Ovary (tissue), 9 donors: ENCODE results near the gene HOXA5. TPM values are rescaled to one million over a fixed set of nuclear protein-coding genes. Genes with fewer than 3 reads are reported as not detected.

Experiments
- DNase-seq, 5 donors: peaks; one replicate each; pipeline ENCODE4 v3.0.0-alpha.2; 2019 to 2020
- H3K27ac ChIP-seq, 2 donors: fragments of 200-600 bp; one replicate each; pipeline versions ENCODE4 v1.5.1 to v1.8.0; 2019 to 2022
- H3K27me3 ChIP-seq: fragments of 200-600 bp; one replicate; pipeline ENCODE4 v1.8.0; 2022
- H3K36me3 ChIP-seq: fragments of 200-600 bp; sonication (generic); one replicate; pipeline ENCODE4 v1.5.1; 2019
- H3K4me1 ChIP-seq: one replicate; pipeline ENCODE4 v1.8.1; 2013; ENCODE audit warnings: mild to moderate bottlenecking, moderate library complexity; ENCODE audit not compliant: insufficient read depth
- H3K4me3 ChIP-seq: fragments of 200-600 bp; sonication (generic); one replicate; pipeline ENCODE4 v1.5.1; 2017
- H3K9me3 ChIP-seq, 2 donors: fragments of 200-600 bp in 1 of 2; sonication (generic) in 1 of 2; one replicate each; pipeline versions ENCODE4 v1.5.1 to v1.8.1; 2013 to 2019; ENCODE audit warnings: mild to moderate bottlenecking in 1 of 2, moderate library complexity in 1 of 2
- EP300 ChIP-seq: sonication (generic); formaldehyde crosslinking; IDR thresholded peaks from one replicate; pipeline ENCODE4 v1.6.1; 2017; ENCODE audit warnings: antibody characterized with exemption
- POLR2A ChIP-seq: fragments of 450-650 bp; IDR thresholded peaks from one replicate; pipeline ENCODE4 v1.6.1; 2017; ENCODE audit warnings: antibody characterized with exemption, mild to moderate bottlenecking, moderate library complexity
- WGBS, 3 donors: extraction: QIAGEN DNeasy Blood & Tissue Kit in 1 of 3; methylation state at CpG; one replicate each; pipeline versions ENCODE4 v1.1.5 to v1.1.7; 2013 to 2017; 5-methylcytosine and 5-hydroxymethylcytosine counted together
- intact Hi-C, 4 donors: fragments of 100-400 bp; cut with DNase I; formaldehyde crosslinking; loops; one replicate each; pipeline versions ENCODE4 v1.11.0 to v1.15.1; 2022 to 2023
- polyA plus RNA-seq, 2 donors: library from polyadenylated mRNA; stranded (reverse); fragments of 200-250 nt in 1 of 2; fragments of 350-450 nt in 1 of 2; fragmentation: Illumina TruSeq in 1 of 2; extraction: RNeasy Lipid Tissue Mini Kit (QIAGEN cat#74804) in 1 of 2; gene quantifications; one replicate each; pipeline ENCODE4 v1.2.3, GENCODE V29; 2013 to 2014
- total RNA-seq, 7 donors: library from RNA; depleted of rRNA in 2 of 7; stranded (reverse); fragments of >200 nt in 2 of 7; fragmentation: NEBNext Ultra II Directional in 3 of 7; extraction: Animal tissue kit (Norgen Biotek cat#: 25700) in 3 of 7; gene quantifications; one replicate each; pipeline versions ENCODE4 v1.1.0 to v1.2.4, GENCODE V29; 2016 to 2023
- TF ChIP-seq, protein P1 (sequence below), 3 donors: fragments of 450-650 bp in 2 of 3; fragments of 200-600 bp in 1 of 3; IDR thresholded peaks; one replicate each; pipeline versions ENCODE4 v1.5.1 to v1.8.0; 2016 to 2022; ENCODE audit warnings: antibody characterized with exemption in 3 of 3, mild to moderate bottlenecking in 1 of 3
- donor health status: DM: no; HTN: no; CAD: no; lungs with moderate emphysema.
- donor health status: DM: no; HTN: no; CAD: no.
- donor health status: Bipolar disorder and iron deficiency.
- donor health status: DM: yes; HTN: yes; CAD: no.
- donor health status: DM: no; HTN: no; CAD: no.
- donor health status: DM: yes; HTN: yes; CAD: no.

Gene HOXA5
- total and polyA plus RNA-seq, 9 donors: 0.40 to 29.6 (median 1.8) TPM

DNA sequence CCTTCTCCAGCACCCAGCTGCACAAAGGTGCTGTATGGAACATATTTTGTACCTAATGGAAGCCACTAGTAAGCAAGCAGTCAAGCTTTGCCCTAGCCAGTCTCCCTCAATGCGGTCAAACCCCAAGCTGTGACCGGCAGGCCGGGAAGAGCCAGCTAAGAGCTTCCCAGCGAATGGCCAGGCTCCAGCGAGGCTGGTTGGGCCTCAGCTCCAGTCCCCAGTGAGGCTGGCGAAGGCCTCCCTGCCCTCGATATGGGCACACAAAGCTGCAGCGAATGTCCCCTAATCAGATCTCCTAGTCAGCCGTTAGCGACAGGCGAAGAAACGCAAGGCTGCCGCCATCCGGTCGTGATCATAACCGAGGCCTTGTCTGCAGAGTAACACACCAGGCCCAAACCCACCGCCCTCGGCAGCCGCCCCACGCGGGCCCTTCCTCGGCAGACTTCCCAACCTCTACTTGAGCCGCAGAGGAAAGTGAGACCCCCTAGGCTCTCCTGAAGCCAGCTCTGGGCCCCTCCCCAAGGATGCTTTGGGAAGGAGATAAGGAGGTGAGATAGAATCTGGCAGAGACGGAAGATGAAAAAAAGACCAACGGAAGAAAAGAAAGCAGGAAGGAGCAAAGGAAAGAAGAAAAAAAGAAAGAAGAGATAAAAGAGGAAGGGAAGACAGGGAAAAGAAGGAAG, 24.9 kb upstream of the HOXA5 start:
- no peak for TF ChIP-seq EP300
- TF ChIP-seq POLR2A: no peak
- TF ChIP-seq, protein P1, sequence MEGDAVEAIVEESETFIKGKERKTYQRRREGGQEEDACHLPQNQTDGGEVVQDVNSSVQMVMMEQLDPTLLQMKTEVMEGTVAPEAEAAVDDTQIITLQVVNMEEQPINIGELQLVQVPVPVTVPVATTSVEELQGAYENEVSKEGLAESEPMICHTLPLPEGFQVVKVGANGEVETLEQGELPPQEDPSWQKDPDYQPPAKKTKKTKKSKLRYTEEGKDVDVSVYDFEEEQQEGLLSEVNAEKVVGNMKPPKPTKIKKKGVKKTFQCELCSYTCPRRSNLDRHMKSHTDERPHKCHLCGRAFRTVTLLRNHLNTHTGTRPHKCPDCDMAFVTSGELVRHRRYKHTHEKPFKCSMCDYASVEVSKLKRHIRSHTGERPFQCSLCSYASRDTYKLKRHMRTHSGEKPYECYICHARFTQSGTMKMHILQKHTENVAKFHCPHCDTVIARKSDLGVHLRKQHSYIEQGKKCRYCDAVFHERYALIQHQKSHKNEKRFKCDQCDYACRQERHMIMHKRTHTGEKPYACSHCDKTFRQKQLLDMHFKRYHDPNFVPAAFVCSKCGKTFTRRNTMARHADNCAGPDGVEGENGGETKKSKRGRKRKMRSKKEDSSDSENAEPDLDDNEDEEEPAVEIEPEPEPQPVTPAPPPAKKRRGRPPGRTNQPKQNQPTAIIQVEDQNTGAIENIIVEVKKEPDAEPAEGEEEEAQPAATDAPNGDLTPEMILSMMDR (IDR thresholded peaks at IDR 0.05): no peak
- H3K27me3 ChIP-seq: peaks cover 22% of the 10 kb centered on the region
- H3K27ac ChIP-seq: no peak overlapping the region
- H3K4me1 ChIP-seq: peaks cover 7% of the 10 kb centered on the region
- intact Hi-C loops: loop anchor here in 3 of 4 donors (5.0 to 10.0 kb wide), 3 partner anchors 794 to 1284 kb away; no protein-coding TSS in a partner anchor
- H3K4me3 ChIP-seq: peak overlapping the region; percentile 53
- WGBS, 3 donors: 44 to 55% (median 45%) methylated on average over 25 of the region's 25 CpGs
- no peaks in the 10 kb centered on the region for H3K9me3 ChIP-seq
- no peak for DNase-seq
- H3K36me3 ChIP-seq: no peaks in the 10 kb centered on the region

DNA sequence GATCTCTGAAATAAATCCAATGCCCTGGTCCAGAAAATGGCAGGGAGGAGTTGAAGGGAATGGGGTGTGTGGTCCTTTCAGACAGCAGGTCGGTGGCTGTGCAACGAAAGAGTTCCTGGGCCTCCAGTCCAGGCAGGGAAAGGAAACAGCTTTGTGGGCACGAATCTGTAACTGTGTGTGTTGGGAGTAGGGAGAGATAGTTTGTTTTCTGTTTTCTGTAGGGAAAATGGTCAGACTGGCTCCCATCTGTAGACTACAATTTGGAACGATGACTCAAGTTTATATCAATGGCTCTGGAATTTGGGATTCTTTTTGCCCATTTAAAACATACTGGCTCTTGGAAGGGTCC, 24.4 kb upstream of the HOXA5 start:
- TF ChIP-seq EP300: no peak
- TF ChIP-seq POLR2A: no peak
- TF ChIP-seq, protein P1 (IDR thresholded peaks at IDR 0.05): no peak

DNA sequence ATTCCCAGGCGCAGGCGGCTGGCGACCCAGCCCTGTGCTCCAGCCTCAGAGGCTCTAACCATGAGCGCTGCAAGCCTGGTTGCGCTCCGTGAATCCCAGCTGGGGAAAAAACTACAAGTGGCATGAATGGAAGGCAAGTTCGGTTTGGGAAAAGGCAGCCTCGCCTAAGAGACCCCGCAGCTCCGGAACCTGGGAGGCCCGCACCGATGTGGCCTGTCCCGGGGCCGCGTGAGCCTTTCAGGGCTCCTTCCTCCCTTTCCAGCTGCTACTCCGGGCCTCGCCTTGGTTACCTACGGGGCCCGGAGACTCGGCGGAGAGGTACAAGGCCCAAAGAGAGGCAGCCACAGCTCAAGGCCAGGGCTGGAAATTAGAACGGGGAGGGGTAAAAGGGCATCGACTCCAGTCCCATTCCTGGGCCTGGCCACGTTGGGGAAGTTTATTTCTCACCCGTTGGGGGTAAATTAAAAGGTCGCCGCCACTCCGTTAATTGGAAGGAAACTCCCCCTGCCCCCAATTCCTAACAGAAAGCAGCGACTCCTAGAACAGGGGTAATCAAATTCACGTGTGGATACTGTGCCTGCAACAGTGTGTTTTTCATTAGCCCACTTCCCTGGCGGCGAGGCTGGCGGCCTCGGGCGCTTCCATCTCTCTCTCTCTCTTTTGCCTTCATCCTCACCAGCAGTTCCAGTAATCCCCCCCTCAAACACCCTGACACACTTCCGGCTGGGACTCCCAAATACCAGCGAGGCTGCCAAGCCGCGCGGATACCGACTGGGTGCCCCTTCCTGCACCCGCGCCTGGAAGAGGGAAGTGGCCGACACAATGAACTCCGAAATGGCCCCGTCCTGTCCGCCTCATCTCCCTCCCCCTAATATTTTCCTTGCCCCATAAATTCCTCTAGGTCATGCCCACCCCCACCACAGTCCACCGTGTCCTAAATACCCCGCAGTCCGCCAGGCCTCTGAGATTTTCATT, 23.3 kb upstream of the HOXA5 start:
- Histone ChIP-seq H3K27ac (no peak overlapping the region), H3K27me3 (peaks cover 22% of the 10 kb centered on the region), H3K4me1 (no peaks in the 10 kb centered on the region), H3K9me3 (no peaks in the 10 kb centered on the region), H3K4me3 (peak overlapping the region; percentile 53), H3K36me3 (no peaks in the 10 kb centered on the region)
- intact Hi-C loops: loop anchor here in 3 of 4 donors (5.0 to 10.0 kb wide), 3 partner anchors 792 to 1282 kb away; no protein-coding TSS in a partner anchor
- DNase-seq: no peak
- WGBS, 3 donors: 25 to 44% (median 30%) methylated on average over 50 of the region's 50 CpGs
- no peak for TF ChIP-seq POLR2A
- TF ChIP-seq EP300: no peak
- TF ChIP-seq, protein P1 (IDR thresholded peaks at IDR 0.05): no peak

More for the DNA sequence above, 24.4 kb upstream of the HOXA5 start:
- intact Hi-C loops: loop anchor here in 3 of 4 donors (5.0 to 10.0 kb wide), 3 partner anchors 793 to 1283 kb away; no protein-coding TSS in a partner anchor
- Histone ChIP-seq H3K4me1 (peaks cover 5% of the 10 kb centered on the region), H3K27ac (no peak overlapping the region), H3K4me3 (peak overlapping the region; percentile 53), H3K36me3 (no peaks in the 10 kb centered on the region), H3K27me3 (peaks cover 22% of the 10 kb centered on the region), H3K9me3 (no peaks in the 10 kb centered on the region)
- WGBS, 3 donors: 53 to 57% (median 56%) methylated on average over 4 of the region's 4 CpGs
- no peak for DNase-seq

DNA sequence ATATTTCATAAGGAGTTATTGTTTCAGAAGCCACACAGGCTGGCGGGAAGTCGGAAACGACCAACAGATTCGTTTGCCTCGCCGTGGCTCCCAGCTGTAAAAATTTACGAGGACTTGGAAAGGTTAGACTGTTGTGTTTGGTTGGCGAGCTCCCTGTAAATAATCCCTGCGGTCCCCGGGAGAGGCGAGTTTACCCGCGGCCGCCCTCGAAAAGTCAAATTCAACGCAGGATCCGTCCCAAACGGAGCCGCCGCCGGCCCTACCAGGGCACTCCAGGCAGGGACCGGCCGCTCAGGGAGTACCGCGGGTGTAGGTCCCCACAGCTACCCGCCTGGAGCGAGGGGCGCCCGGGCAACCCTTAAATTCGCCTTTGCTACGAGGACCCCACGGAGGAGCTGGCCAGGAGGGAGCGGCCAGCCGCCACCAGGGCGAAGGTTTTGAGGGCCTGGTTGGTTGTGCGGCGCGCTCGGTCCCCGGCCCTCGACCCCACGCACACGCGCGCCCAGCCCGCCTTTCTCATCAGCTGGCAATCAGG, 22.6 kb upstream of the HOXA5 start:
- DNase-seq: no peak
- Histone ChIP-seq H3K4me1 (no peaks in the 10 kb centered on the region), H3K27ac (no peak overlapping the region), H3K4me3 (peak overlapping the region; percentile 53), H3K27me3 (peaks cover 22% of the 10 kb centered on the region), H3K9me3 (no peaks in the 10 kb centered on the region), H3K36me3 (no peaks in the 10 kb centered on the region)
- intact Hi-C loops: loop anchor here in 3 of 4 donors (5.0 to 10.0 kb wide), 3 partner anchors 791 to 1281 kb away; no protein-coding TSS in a partner anchor
- TF ChIP-seq, protein P1 (IDR thresholded peaks at IDR 0.05): no peak
- no peak for TF ChIP-seq EP300
- TF ChIP-seq POLR2A: no peak
- 6 to 18% (median 7%) methylated on average over 43 to 46 of the region's 46 CpGs for WGBS, 3 donors
